PC-3 (cell line): ENCODE measurements around the gene PRAMEF12.

Source experiments
- CTCF ChIP-seq: fragments of 300-600 bp; sonication (generic); conservative IDR thresholded peaks from 2 replicates; pipeline ENCODE4 v1.5.1; 2017; ENCODE audit warnings: antibody characterized with exemption, low read depth, mild to moderate bottlenecking, low read length
- EZH2 ChIP-seq: fragments of 300-600 bp; sonication (generic); IDR thresholded peaks from one replicate; pipeline ENCODE4 v1.6.1; 2017; ENCODE audit warnings: antibody characterized with exemption, mild to moderate bottlenecking, low read length; ENCODE audit not compliant: unreplicated experiment

GRCh38 chr1:12771186-12771585 is 2.4 kb upstream of the PRAMEF12 start:
- TF ChIP-seq CTCF (no peak), EZH2 (no peak)
